Fibroblast of lung (primary cell): ENCODE results near the gene CSAG3. TPM values are rescaled to one million over a fixed set of nuclear protein-coding genes. Genes with fewer than 3 reads are reported as not detected.
"Not testable (repeated sequence)": the region's sequence is repeated elsewhere in the genome, so short reads cannot be mapped to it uniquely, and the experiment has no call there.

Source experiments
- DNase-seq, 2 donors: peaks; one replicate each; pipeline versions ENCODE4 v3.0.0 to v3.0.0-alpha.2; 2010; ENCODE audit warnings: low read depth in 2 of 2
- H2AFZ ChIP-seq: 2 replicates; pipeline ENCODE4 v1.5.1; 2012; ENCODE audit warnings: low read length, control low read depth, inconsistent platforms
- H3K27ac ChIP-seq: 2 replicates; pipeline ENCODE4 v1.5.1; 2011; ENCODE audit warnings: low read length, control low read depth; ENCODE audit not compliant: insufficient read depth
- H3K27me3 ChIP-seq: 2 replicates; pipeline ENCODE4 v1.5.1; 2011; ENCODE audit warnings: mild to moderate bottlenecking, low read length; ENCODE audit not compliant: control insufficient read depth, insufficient read depth
- H3K36me3 ChIP-seq: 2 replicates; pipeline ENCODE4 v1.5.1; 2011; ENCODE audit warnings: low read length; ENCODE audit not compliant: control insufficient read depth, insufficient read depth
- H3K4me1 ChIP-seq: 2 replicates; pipeline ENCODE4 v1.5.1; 2011; ENCODE audit warnings: low read length; ENCODE audit not compliant: control insufficient read depth, insufficient read depth; ENCODE audit errors: extremely low read depth
- H3K4me2 ChIP-seq: 2 replicates; pipeline ENCODE4 v1.5.1; 2011; ENCODE audit warnings: low read length, control low read depth; ENCODE audit not compliant: insufficient read depth; ENCODE audit errors: extremely low read depth
- H3K4me3 ChIP-seq, 4 experiments: fragments of 200-600 bp in 1 of 4; sonication (generic) in 1 of 4; replicated peaks in 1 of 4; 2 replicates each; pipeline ENCODE4 v1.5.1; 2011 to 2016; ENCODE audit warnings: low read length in 4 of 4, low read depth in 3 of 4, mild to moderate bottlenecking in 3 of 4, control low read depth in 2 of 4, inconsistent platforms in 1 of 4, mixed read lengths in 1 of 4; ENCODE audit not compliant: insufficient read depth in 1 of 4; ENCODE audit errors: control extremely low read depth in 1 of 4
- H3K79me2 ChIP-seq: 2 replicates; pipeline ENCODE4 v1.5.1; 2012; ENCODE audit warnings: mild to moderate bottlenecking, low read length, inconsistent platforms; ENCODE audit not compliant: control insufficient read depth, insufficient read depth
- H3K9ac ChIP-seq: 2 replicates; pipeline ENCODE4 v1.5.1; 2011; ENCODE audit warnings: mild to moderate bottlenecking, low read length, control low read depth; ENCODE audit not compliant: insufficient read depth
- H3K9me3 ChIP-seq: 2 replicates; pipeline ENCODE4 v1.5.1; 2012; ENCODE audit warnings: low read depth, low read length; ENCODE audit not compliant: control insufficient read depth, insufficient read depth
- H4K20me1 ChIP-seq: 2 replicates; pipeline ENCODE4 v1.5.1; 2011; ENCODE audit warnings: low read length; ENCODE audit not compliant: control insufficient read depth, insufficient read depth; ENCODE audit errors: extremely low read depth
- CTCF ChIP-seq, 2 donors: IDR thresholded peaks in 1 of 2; conservative IDR thresholded peaks in 1 of 2; 1 replicate in 1 of 2; 2 replicates in 1 of 2; pipeline ENCODE4 v1.5.1; 2011 to 2012; ENCODE audit warnings: low read length in 2 of 2, control low read depth in 1 of 2, inconsistent platforms in 1 of 2, low read depth in 1 of 2, mild to moderate bottlenecking in 1 of 2
- EZH2 ChIP-seq: IDR thresholded peaks from 2 replicates; pipeline ENCODE4 v1.5.1; 2012; ENCODE audit warnings: low read length, control low read depth, mild to moderate bottlenecking; ENCODE audit errors: missing control alignments
- polyA plus RNA-seq, 2 donors: library from polyadenylated mRNA; depleted of rRNA in 1 of 2; stranded (reverse) in 1 of 2; unstranded in 1 of 2; fragments of >200 nt; gene quantifications; 2 replicates each; pipeline ENCODE4 v1.2.1, GENCODE V29; 2011 to 2012; ENCODE audit warnings: missing spikeins in 1 of 2
- total RNA-seq: library from RNA; depleted of rRNA; stranded (reverse); fragments of >200 nt; gene quantifications from 2 replicates; pipeline ENCODE4 v1.2.1, GENCODE V29; 2014

CSAG3 gene
- total and polyA plus RNA-seq, 2 donors (not counting 1 experiment from before 2014, with no cell fraction given), result not detected

DNA sequence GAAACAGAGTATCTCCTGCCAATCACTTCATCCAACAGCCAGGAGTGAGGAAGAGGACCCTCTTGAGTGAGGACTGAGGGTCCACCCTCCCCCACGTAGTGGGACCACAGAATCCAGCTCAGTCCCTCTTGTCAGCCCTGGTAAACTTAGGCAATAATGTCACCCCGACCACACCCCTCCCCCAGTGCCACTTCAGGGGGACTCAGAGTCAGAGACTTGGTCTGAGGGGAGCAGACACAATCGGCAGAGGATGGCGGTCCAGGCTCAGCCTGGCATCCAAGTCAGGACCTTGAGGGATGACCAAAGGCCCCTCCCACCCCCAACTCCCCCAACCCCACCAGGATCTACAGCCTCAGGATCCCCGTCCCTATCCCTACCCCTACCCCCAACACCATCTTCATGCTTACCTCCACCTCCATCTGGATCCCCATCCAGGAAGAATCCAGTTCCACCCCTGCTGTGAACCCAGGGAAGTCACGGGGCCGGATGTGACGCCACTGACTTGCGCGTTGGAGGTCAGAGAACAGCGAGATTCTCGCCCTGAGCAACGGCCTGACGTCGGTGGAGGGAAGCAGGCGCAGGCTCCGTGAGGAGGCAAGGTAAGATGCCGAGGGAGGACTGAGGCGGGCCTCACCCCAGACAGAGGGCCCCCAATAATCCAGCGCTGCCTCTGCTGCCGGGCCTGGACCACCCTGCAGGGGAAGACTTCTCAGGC lies 25.6 kb upstream of the CSAG3 start, which contains the start of the genes CSAG1 and MAGEA12:
TSS of gene CSAG1 (minus strand) at position 461 of the 715 bp plus-strand sequence. CDS start 1,261 bp downstream, outside the sequence.
TSS of gene MAGEA12 (plus strand) at position 497 of the 715 bp plus-strand sequence. CDS start 2,405 bp downstream, outside the sequence.
- Histone ChIP-seq H3K27ac (no peak within 1 kb of the TSS), H3K4me1 (no peaks in the 10 kb centered on the region), H3K36me3 (no peaks in the 10 kb centered on the region), H3K9me3 (no peaks in the 10 kb centered on the region), H3K4me2 (no peak within 1 kb of the TSS), H4K20me1 (no peaks in the 10 kb centered on the region), H2AFZ (no peak within 1 kb of the TSS), H3K79me2 (no peaks in the 10 kb centered on the region), H3K9ac (no peak within 1 kb of the TSS), H3K27me3 (no peaks in the 10 kb centered on the region), H3K4me3 (no peak within 1 kb of the TSS)
- no peak for DNase-seq
- TF ChIP-seq EZH2, result no peak
- no peak for TF ChIP-seq CTCF (conservative IDR thresholded peaks at IDR 0.05 in 1 of 2, IDR thresholded peaks at IDR 0.05 in 1 of 2; ENCODE audit: low read depth in 1 of 2, low read length in 2 of 2)

DNA sequence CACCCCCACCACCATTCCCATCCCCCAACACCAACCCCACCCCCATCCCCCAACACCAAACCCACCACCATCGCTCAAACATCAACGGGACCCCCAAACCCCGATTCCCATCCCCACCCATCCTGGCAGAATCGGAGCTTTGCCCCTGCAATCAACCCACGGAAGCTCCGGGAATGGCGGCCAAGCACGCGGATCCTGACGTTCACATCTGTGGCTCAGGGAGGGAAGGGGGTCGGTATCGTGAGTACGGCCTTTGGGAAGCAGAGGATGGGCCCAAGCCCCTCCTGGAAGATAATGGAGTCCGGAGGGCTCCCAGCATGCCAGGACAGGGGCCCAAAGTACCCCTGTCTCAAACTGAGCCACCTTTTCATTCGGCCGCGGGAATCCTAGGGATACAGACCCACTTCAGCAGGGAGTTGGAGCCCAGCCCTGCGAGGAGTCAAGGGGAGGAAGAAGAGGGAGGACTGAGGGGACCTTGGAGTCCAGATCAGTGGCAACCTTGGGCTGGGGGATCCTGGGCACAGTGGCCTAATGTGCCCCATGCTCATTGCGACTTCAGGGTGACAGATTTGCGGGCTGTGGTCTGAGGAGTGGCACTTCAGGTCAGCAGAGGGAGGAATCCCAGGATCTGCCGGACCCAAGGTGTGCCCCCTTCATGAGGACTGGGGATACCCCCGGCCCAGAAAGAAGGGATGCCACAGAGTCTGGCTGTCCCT lies 24.7 kb upstream of the CSAG3 start:
- not testable (repeated sequence) for H3K4me1 ChIP-seq, H3K9ac ChIP-seq, H3K4me3 ChIP-seq, H3K27ac ChIP-seq, H3K4me2 ChIP-seq, H4K20me1 ChIP-seq, H3K27me3 ChIP-seq, DNase-seq, H3K9me3 ChIP-seq, H3K79me2 ChIP-seq, H2AFZ ChIP-seq, H3K36me3 ChIP-seq

- Histone ChIP-seq H3K27ac (no peak overlapping the region), H3K4me1 (no peaks in the 10 kb centered on the region), H3K27me3 (no peaks in the 10 kb centered on the region), H3K9me3 (no peaks in the 10 kb centered on the region), H3K4me2 (no peak overlapping the region), H4K20me1 (no peaks in the 10 kb centered on the region), H3K4me3 (no peak overlapping the region), H3K9ac (no peak overlapping the region), H2AFZ (no peak overlapping the region), H3K36me3 (no peaks in the 10 kb centered on the region), H3K79me2 (no peaks in the 10 kb centered on the region)
- TF ChIP-seq CTCF (conservative IDR thresholded peaks at IDR 0.05 in 1 of 2, IDR thresholded peaks at IDR 0.05 in 1 of 2; ENCODE audit: low read depth in 1 of 2, low read length in 2 of 2) (no peak), EZH2 (no peak)
- DNase-seq, result no peak
These were observed 23.9 kb upstream of the CSAG3 start for GRCh38 chrX:152735101-152735500.
